HCT116 (cell line): Measurements from ENCODE around the gene PHF2. TPM values are rescaled to one million over a fixed set of nuclear protein-coding genes. Genes with fewer than 3 reads are reported as not detected.

ENCODE experiments used
- ATAC-seq: fragments of 200-7000 bp; cut with Tn5 transposase; 2 replicates; pipeline ENCODE4 v1.9.1; 2020; ENCODE audit warnings: mild to moderate bottlenecking, moderate library complexity
- BruUV-seq: library from RNA; stranded (reverse); fragments of 400-500 nt; replicated peaks from 2 replicates; lab custom pipeline; 2021; lab: Mats Ljungman, UMichigan
- CTCF ChIA-PET: fragments of 300-600 bp; sonication (Branson Sonifier 250); formaldehyde crosslinking; loops from one replicate; lab custom pipeline; 2021; ENCODE audit warnings: antibody characterized with exemption; lab: Charles Lee
- POLR2A ChIA-PET: fragments of 300-600, 350-600 bp; sonication (Branson Sonifier 250); formaldehyde crosslinking; loops from one replicate; lab custom pipeline; 2021; ENCODE audit warnings: antibody characterized with exemption; lab: Charles Lee
- RAD21 ChIA-PET, 2 experiments: fragments of 300-600 bp; sonication (Branson Sonifier 250); formaldehyde crosslinking; loops; one replicate each; lab custom pipeline; 2023; ENCODE audit warnings: low total read pairs in 2 of 2; ENCODE audit not compliant: uncharacterized antibody in 2 of 2, unreplicated experiment in 2 of 2, low non-redundant PET in 1 of 2; lab: Charles Lee
- DNase-seq: peaks from one replicate; pipeline ENCODE4 v3.0.0-alpha.2; 2010; ENCODE audit warnings: low read depth, low spot score
- H2AFZ ChIP-seq: fragments of 200-600 bp; shearing (Covaris generic), sonication (generic); 2 replicates; pipeline ENCODE4 v1.6.1; 2017; ENCODE audit warnings: low read depth, mixed run types, mixed read lengths, antibody characterized with exemption, low read length; ENCODE audit not compliant: poor library complexity, severe bottlenecking
- H3K27ac ChIP-seq: 2 replicates; pipeline ENCODE4 v1.5.1; 2012; ENCODE audit warnings: low read depth, low read length
- H3K27me3 ChIP-seq: fragments of 200-600 bp; sonication (generic); 2 replicates; pipeline ENCODE4 v1.6.1; 2016; ENCODE audit warnings: mixed run types, low read length, mixed read lengths; ENCODE audit not compliant: insufficient read depth
- H3K36me3 ChIP-seq, 2 experiments: fragments of 200-500 bp in 1 of 2; fragments of 200-600 bp in 1 of 2; sonication (Bioruptor generic) in 1 of 2; sonication (generic) in 1 of 2; 2 replicates each; pipeline versions ENCODE4 v1.5.1 to v1.6.1; 2014 to 2016; ENCODE audit warnings: low read length in 2 of 2, inconsistent platforms in 1 of 2, mixed read lengths in 1 of 2, mixed run types in 1 of 2; ENCODE audit not compliant: insufficient read depth in 2 of 2, control insufficient read depth in 1 of 2
- H3K4me1 ChIP-seq, 2 experiments: fragments of 200-600 bp in 1 of 2; sonication (generic) in 1 of 2; 2 replicates each; pipeline versions ENCODE4 v1.5.1 to v1.6.1; 2012 to 2017; ENCODE audit warnings: low read length in 2 of 2, inconsistent platforms in 1 of 2, mild to moderate bottlenecking in 1 of 2, mixed read lengths in 1 of 2, mixed run types in 1 of 2, moderate library complexity in 1 of 2; ENCODE audit not compliant: insufficient read depth in 2 of 2, control insufficient read depth in 1 of 2
- H3K4me2 ChIP-seq: fragments of 200-600 bp; sonication (generic); 2 replicates; pipeline ENCODE4 v1.6.1; 2017; ENCODE audit warnings: mixed run types, low read length, mixed read lengths
- H3K4me3 ChIP-seq, 2 experiments: fragments of 200-600 bp in 1 of 2; sonication (generic) in 1 of 2; replicated peaks in 1 of 2; 2 replicates each; pipeline ENCODE4 v1.5.1; 2011 to 2016; ENCODE audit warnings: low read length in 2 of 2, control low read depth in 1 of 2, low read depth in 1 of 2, mild to moderate bottlenecking in 1 of 2, mixed read lengths in 1 of 2, mixed run types in 1 of 2
- H3K79me2 ChIP-seq: fragments of 200-600 bp; sonication (generic); 2 replicates; pipeline ENCODE4 v1.6.1; 2017; ENCODE audit warnings: mild to moderate bottlenecking, mixed run types, low read length, moderate library complexity, mixed read lengths; ENCODE audit not compliant: insufficient read depth
- H3K9ac ChIP-seq: fragments of 200-600 bp; sonication (generic); 2 replicates; pipeline ENCODE4 v1.6.1; 2016; ENCODE audit warnings: low read length, mixed read lengths
- H3K9me2 ChIP-seq: fragments of 200-600 bp; sonication (generic), shearing (Covaris generic); 2 replicates; pipeline ENCODE4 v1.6.1; 2017; ENCODE audit warnings: mixed run types, mild to moderate bottlenecking, moderate library complexity; ENCODE audit not compliant: insufficient read depth
- H3K9me3 ChIP-seq, 2 experiments: fragments of 200-500 bp in 1 of 2; fragments of 200-600 bp in 1 of 2; sonication (Bioruptor generic) in 1 of 2; sonication (generic) in 1 of 2; 2 replicates each; pipeline ENCODE4 v1.6.1; 2014 to 2017; ENCODE audit warnings: low read length in 2 of 2, mixed read lengths in 2 of 2, inconsistent platforms in 1 of 2, low read depth in 1 of 2, mild to moderate bottlenecking in 1 of 2, mixed run types in 1 of 2, moderate library complexity in 1 of 2; ENCODE audit not compliant: control insufficient read depth in 1 of 2, insufficient read depth in 1 of 2
- H4K20me1 ChIP-seq: fragments of 200-600 bp; sonication (generic), shearing (Covaris generic); 2 replicates; pipeline ENCODE4 v1.6.1; 2017; ENCODE audit warnings: mixed run types, mild to moderate bottlenecking, moderate library complexity; ENCODE audit not compliant: insufficient read depth
- CBX3 ChIP-seq: IDR thresholded peaks from 2 replicates; pipeline ENCODE4 v1.6.1; 2012; ENCODE audit warnings: low read depth
- CEBPB ChIP-seq: IDR thresholded peaks from 2 replicates; pipeline ENCODE4 v1.6.1; 2012; ENCODE audit warnings: low read depth
- EGR1 ChIP-seq: IDR thresholded peaks from 2 replicates; pipeline ENCODE4 v1.6.1; 2012; ENCODE audit warnings: low read depth
- EZH2 ChIP-seq: fragments of 200-600 bp; sonication (generic); IDR thresholded peaks from 2 replicates; pipeline ENCODE4 v1.6.1; 2017; ENCODE audit warnings: antibody characterized with exemption, mixed run types
- FOSL1 ChIP-seq: IDR thresholded peaks from 2 replicates; pipeline ENCODE4 v1.6.1; 2012; ENCODE audit warnings: low read depth
- POLR2A ChIP-seq: IDR thresholded peaks from 2 replicates; pipeline ENCODE4 v1.7.0; 2011; ENCODE audit warnings: borderline replicate concordance; ENCODE audit not compliant: insufficient read depth, insufficient read length; ENCODE audit errors: extremely low read depth
- POLR2AphosphoS5 ChIP-seq: IDR thresholded peaks from 2 replicates; pipeline ENCODE4 v1.6.1; 2011; ENCODE audit warnings: mild to moderate bottlenecking, low read depth, low read length, moderate library complexity
- RAD21 ChIP-seq: IDR thresholded peaks from 2 replicates; pipeline ENCODE4 v1.6.1; 2012; ENCODE audit warnings: low read depth, mild to moderate bottlenecking
- SIN3A ChIP-seq: IDR thresholded peaks from 2 replicates; pipeline ENCODE4 v1.6.1; 2012; ENCODE audit warnings: low read depth
- SP1 ChIP-seq: IDR thresholded peaks from 2 replicates; pipeline ENCODE4 v1.6.1; 2012; ENCODE audit warnings: low read depth
- TCF7L2 ChIP-seq: IDR thresholded peaks from 2 replicates; pipeline ENCODE4 v1.7.0; 2011; ENCODE audit warnings: borderline replicate concordance, inconsistent platforms; ENCODE audit not compliant: insufficient read depth, insufficient read length; ENCODE audit errors: extremely low read depth
- ZFX ChIP-seq: fragments of 450-650 bp; IDR thresholded peaks from 2 replicates; pipeline ENCODE4 v1.6.1; 2017
- ZNF274 ChIP-seq: fragments of 200-500 bp; sonication (Bioruptor generic); IDR thresholded peaks from 2 replicates; pipeline ENCODE4 v1.6.1; 2014; ENCODE audit warnings: mild to moderate bottlenecking, low read depth, low read length, inconsistent platforms
- intact Hi-C: fragments of 100-400 bp; cut with micrococcal nuclease; formaldehyde crosslinking; loops from 2 replicates; pipeline ENCODE4 v1.10.0; 2022
- total RNA-seq: library from RNA; stranded (reverse); gene quantifications from one replicate; pipeline ENCODE4 v1.2.1, GENCODE V29; 2021; ENCODE audit not compliant: unreplicated experiment
- TF ChIP-seq, protein P1 (sequence below): IDR thresholded peaks from 2 replicates; pipeline ENCODE4 v1.6.1; 2012; ENCODE audit warnings: low read depth
- TF ChIP-seq, protein P2 (sequence below): IDR thresholded peaks from 2 replicates; pipeline ENCODE4 v1.6.1; 2012
- TF ChIP-seq, protein P3 (sequence below): IDR thresholded peaks from 2 replicates; pipeline ENCODE4 v1.6.1; 2012

PHF2 gene
- total RNA-seq, 1 experiment from 2014 or later, result 20.6 TPM

DNA sequence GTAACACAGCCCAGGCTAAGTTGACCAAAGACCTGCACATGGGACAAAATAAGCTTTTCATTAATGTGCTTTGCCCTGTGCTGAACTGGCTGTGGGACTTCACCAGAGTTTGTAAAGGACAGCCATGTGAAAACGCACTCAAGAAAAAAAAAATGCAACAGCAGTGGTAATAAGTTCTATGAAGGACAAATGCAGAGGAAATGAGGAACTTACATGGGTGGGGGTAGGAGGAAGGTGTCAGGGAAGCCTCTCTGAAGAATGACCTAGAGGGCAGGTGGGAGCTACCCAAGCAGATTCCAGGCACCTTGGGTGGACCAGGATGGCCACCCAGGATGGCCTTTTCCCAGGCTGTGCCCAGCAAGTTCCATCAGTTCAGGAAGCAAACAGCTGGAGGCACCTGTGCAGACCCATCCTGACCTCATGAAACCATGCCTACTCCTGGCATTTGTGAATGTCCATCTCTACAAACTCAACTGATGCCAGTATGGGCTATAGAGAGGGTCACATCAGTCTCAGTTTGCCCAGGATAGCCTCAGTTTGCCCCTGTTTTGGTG lies 6.7 kb upstream of the PHF2 start:
- Histone ChIP-seq H3K36me3 (no peaks in the 10 kb centered on the region), H4K20me1 (no peaks in the 10 kb centered on the region), H3K79me2 (no peaks in the 10 kb centered on the region), H3K4me3 (no peak overlapping the region), H2AFZ (no peak overlapping the region), H3K4me2 (no peak overlapping the region), H3K9ac (no peak overlapping the region), H3K9me2 (no peaks in the 10 kb centered on the region), H3K27me3 (no peaks in the 10 kb centered on the region), H3K9me3 (peaks cover 0 to 4% of the 10 kb centered on the region in 2 experiments; a peak in 1 of 4 replicates), H3K27ac (no peak overlapping the region), H3K4me1 (peaks cover 4 to 12% of the 10 kb centered on the region in 2 experiments; a peak in 2 of 4 replicates)
- TF ChIP-seq, protein P1, sequence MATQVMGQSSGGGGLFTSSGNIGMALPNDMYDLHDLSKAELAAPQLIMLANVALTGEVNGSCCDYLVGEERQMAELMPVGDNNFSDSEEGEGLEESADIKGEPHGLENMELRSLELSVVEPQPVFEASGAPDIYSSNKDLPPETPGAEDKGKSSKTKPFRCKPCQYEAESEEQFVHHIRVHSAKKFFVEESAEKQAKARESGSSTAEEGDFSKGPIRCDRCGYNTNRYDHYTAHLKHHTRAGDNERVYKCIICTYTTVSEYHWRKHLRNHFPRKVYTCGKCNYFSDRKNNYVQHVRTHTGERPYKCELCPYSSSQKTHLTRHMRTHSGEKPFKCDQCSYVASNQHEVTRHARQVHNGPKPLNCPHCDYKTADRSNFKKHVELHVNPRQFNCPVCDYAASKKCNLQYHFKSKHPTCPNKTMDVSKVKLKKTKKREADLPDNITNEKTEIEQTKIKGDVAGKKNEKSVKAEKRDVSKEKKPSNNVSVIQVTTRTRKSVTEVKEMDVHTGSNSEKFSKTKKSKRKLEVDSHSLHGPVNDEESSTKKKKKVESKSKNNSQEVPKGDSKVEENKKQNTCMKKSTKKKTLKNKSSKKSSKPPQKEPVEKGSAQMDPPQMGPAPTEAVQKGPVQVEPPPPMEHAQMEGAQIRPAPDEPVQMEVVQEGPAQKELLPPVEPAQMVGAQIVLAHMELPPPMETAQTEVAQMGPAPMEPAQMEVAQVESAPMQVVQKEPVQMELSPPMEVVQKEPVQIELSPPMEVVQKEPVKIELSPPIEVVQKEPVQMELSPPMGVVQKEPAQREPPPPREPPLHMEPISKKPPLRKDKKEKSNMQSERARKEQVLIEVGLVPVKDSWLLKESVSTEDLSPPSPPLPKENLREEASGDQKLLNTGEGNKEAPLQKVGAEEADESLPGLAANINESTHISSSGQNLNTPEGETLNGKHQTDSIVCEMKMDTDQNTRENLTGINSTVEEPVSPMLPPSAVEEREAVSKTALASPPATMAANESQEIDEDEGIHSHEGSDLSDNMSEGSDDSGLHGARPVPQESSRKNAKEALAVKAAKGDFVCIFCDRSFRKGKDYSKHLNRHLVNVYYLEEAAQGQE, result no peak
- ChIA-PET RAD21 (no interaction called here), POLR2A (no interaction called here), CTCF (no interaction called here)
- ATAC-seq, result no peak
- no peak for DNase-seq
- intact Hi-C loops, result loop anchor here (10.0 kb wide), 2 partner anchors 265 to 565 kb away; no protein-coding TSS in a partner anchor
- no TSS peak for BruUV-seq

DNA sequence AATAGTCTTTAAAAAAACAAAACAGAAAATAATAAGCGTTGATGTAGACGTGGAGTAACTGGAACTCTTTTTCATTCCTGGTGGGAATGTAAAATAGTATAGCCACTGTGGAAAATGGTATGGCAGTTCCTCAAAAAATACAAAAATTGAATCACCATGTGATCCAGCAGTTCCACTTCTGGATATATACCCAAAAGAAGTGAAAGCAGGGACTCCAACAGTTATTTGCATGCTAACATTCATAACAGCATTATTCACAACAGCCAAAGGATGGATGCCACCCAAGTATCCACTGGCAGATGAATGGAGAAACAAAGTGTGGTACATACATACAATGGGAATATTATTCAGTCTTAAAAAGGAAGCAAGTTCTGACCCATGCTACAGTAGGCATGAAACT lies 4.2 kb upstream of the PHF2 start:
- BruUV-seq, result no TSS peak
- no peak overlapping the region for H3K4me3 ChIP-seq
- no peak overlapping the region for H2AFZ ChIP-seq
- intact Hi-C loops, result no loop called here
- DNase-seq, result no peak
- no peak overlapping the region for H3K4me2 ChIP-seq
- no peaks in the 10 kb centered on the region for H3K9me2 ChIP-seq
- no peak for ATAC-seq
- CTCF ChIA-PET, result no interaction called here
- H3K36me3 ChIP-seq, result no peaks in the 10 kb centered on the region
- no peaks in the 10 kb centered on the region for H3K27me3 ChIP-seq
- H3K27ac ChIP-seq, result no peak overlapping the region
- H3K9me3 ChIP-seq, result peaks cover 0 to 4% of the 10 kb centered on the region in 2 experiments; a peak in 1 of 4 replicates
- H3K79me2 ChIP-seq, result no peaks in the 10 kb centered on the region
- H3K4me1 ChIP-seq, result peaks cover 4 to 14% of the 10 kb centered on the region in 2 experiments; a peak in 3 of 4 replicates
- no peaks in the 10 kb centered on the region for H4K20me1 ChIP-seq
- POLR2A ChIA-PET, result no interaction called here
- RAD21 ChIA-PET, result no interaction called here
- H3K9ac ChIP-seq, result no peak overlapping the region
- TF ChIP-seq, protein P2, sequence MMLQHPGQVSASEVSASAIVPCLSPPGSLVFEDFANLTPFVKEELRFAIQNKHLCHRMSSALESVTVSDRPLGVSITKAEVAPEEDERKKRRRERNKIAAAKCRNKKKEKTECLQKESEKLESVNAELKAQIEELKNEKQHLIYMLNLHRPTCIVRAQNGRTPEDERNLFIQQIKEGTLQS, result no peak
- TF ChIP-seq RAD21 (no peak), ZNF274 (no peak), TCF7L2 (no peak), FOSL1 (no peak), POLR2AphosphoS5 (no peak), POLR2A (no peak), EGR1 (no peak), CBX3 (no peak), EZH2 (no peak), SP1 (no peak), SIN3A (no peak), CEBPB (no peak), ZFX (no peak)
- TF ChIP-seq, protein P3, sequence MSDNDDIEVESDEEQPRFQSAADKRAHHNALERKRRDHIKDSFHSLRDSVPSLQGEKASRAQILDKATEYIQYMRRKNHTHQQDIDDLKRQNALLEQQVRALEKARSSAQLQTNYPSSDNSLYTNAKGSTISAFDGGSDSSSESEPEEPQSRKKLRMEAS, result no peak
